Endothelial cell of umbilical vein (primary cell): ENCODE measurements around the gene BID.

Source experiments
- CTCF ChIP-seq, 2 donors: IDR thresholded peaks; 1 replicate in 1 of 2; 2 replicates in 1 of 2; pipeline ENCODE4 v1.5.1; 2011; ENCODE audit warnings: low read length in 2 of 2, mild to moderate bottlenecking in 2 of 2, moderate library complexity in 2 of 2, control low read depth in 1 of 2, inconsistent platforms in 1 of 2, low read depth in 1 of 2; ENCODE audit not compliant: insufficient read depth in 1 of 2; ENCODE audit errors: extremely low read depth in 1 of 2
- GATA2 ChIP-seq: IDR thresholded peaks from 2 replicates; pipeline ENCODE4 v1.7.0; 2011; ENCODE audit warnings: low read depth, mild to moderate bottlenecking, moderate library complexity, mixed read lengths, low read length; ENCODE audit not compliant: insufficient read length, insufficient read depth
- JUN ChIP-seq: IDR thresholded peaks from 2 replicates; pipeline ENCODE4 v1.6.1; 2011; ENCODE audit warnings: borderline replicate concordance, low read depth; ENCODE audit not compliant: insufficient read length, insufficient read depth
- MAX ChIP-seq: IDR thresholded peaks from 2 replicates; pipeline ENCODE4 v1.6.1; 2011; ENCODE audit not compliant: insufficient read depth, insufficient read length
- POLR2A ChIP-seq: IDR thresholded peaks from 2 replicates; pipeline ENCODE4 v1.6.1; 2012; ENCODE audit warnings: low read depth, mild to moderate bottlenecking, control low read depth, low read length

- TF ChIP-seq GATA2 (no peak), CTCF (IDR thresholded peaks at IDR 0.05; ENCODE audit: extremely low read depth in 1 of 2, insufficient read depth in 1 of 2, low read depth in 1 of 2, low read length in 2 of 2) (no peak), JUN (no peak), MAX (no peak), POLR2A (no peak)
Measured at GRCh38 chr22:17786435-17787161, 12.3 kb upstream of the BID start.
